Upper lobe of right lung (tissue), 1 donor: ENCODE measurements around the gene RAB3GAP2. TPM values are rescaled to one million over a fixed set of nuclear protein-coding genes. Genes with fewer than 3 reads are reported as not detected.

Source experiments
- ATAC-seq: fragments of 200-7000 bp; cut with Tn5 transposase; one replicate; pipeline ENCODE4 v1.9.1; 2020; ENCODE audit warnings: mild to moderate bottlenecking, moderate library complexity
- DNase-seq: peaks from one replicate; pipeline ENCODE4 v3.0.0-alpha.2; 2020
- H3K27ac ChIP-seq: fragments of 200-600 bp; one replicate; pipeline ENCODE4 v1.8.0; 2022
- H3K27me3 ChIP-seq: fragments of 200-600 bp; one replicate; pipeline ENCODE4 v1.8.0; 2022; ENCODE audit warnings: mild to moderate bottlenecking
- H3K36me3 ChIP-seq: fragments of 200-600 bp; one replicate; pipeline ENCODE4 v1.8.0; 2022
- H3K4me1 ChIP-seq: fragments of 200-600 bp; one replicate; pipeline ENCODE4 v1.8.0; 2022
- H3K4me3 ChIP-seq: fragments of 200-600 bp; one replicate; pipeline ENCODE4 v1.8.0; 2022; ENCODE audit warnings: mild to moderate bottlenecking
- H3K9me3 ChIP-seq: fragments of 200-600 bp; one replicate; pipeline ENCODE4 v1.8.0; 2022
- CTCF ChIP-seq: fragments of 200-600 bp; IDR thresholded peaks from one replicate; pipeline ENCODE4 v1.8.0; 2022; ENCODE audit warnings: antibody characterized with exemption
- intact Hi-C: fragments of 100-400 bp; cut with DNase I; formaldehyde crosslinking; loops from one replicate; pipeline ENCODE4 v1.11.0; 2022
- total RNA-seq: library from RNA; stranded (reverse); fragmentation: NEBNext Ultra II Directional; extraction: Animal tissue kit (Norgen Biotek cat#: 25700); gene quantifications from one replicate; pipeline ENCODE4 v1.2.1, GENCODE V29; 2021
- donor health status: DM: no; HTN: yes; CAD: no; lungs with severe emphysema.

The RAB3GAP2 gene
- total RNA-seq, 1 donor from 2014 or later: 39.2 TPM

DNA sequence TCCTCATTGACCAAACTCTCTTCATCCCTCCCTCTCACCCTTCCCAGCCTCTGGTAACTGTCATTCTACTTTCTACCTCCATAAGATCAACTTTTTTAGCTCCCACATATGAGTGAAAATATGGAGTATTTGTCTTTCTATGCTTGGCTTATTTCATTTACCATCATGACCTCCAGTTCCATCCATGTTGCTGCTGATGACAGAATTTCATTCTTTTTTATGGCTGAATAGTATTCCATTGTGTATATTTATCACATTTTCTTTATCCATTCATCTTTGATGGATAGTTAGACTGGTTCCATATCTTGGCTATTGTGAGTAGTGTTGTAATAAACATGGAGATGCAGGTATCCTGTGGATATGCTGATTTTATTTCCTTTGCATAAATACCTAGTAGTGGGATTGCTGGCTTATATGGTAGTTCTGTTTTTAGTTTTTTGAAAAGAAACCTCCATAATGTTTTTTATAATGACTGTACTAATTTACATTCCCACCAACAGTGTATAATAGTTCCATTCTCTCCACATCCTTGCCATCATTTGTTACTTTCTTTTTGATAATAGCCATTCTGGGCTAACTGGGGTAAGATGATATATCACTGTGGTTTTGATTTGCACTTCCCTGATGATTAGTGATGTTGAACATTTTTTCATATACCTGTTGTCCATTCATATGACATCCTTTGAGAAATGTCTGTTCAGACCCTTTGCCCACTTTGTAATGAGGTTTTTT is 142.6 kb downstream of the RAB3GAP2 start:
- H3K36me3 ChIP-seq: peaks cover 63% of the 10 kb centered on the region
- H3K4me3 ChIP-seq: no peak overlapping the region
- H3K27me3 ChIP-seq: no peaks in the 10 kb centered on the region
- no peaks in the 10 kb centered on the region for H3K4me1 ChIP-seq
- no peaks in the 10 kb centered on the region for H3K9me3 ChIP-seq
- no peak overlapping the region for H3K27ac ChIP-seq
- DNase-seq (no peak), ATAC-seq (no peak)
- intact Hi-C loops: no loop called here
- no peak for TF ChIP-seq CTCF

- peaks cover 54% of the 10 kb centered on the region for H3K36me3 ChIP-seq
- intact Hi-C loops: no loop called here
- H3K27ac ChIP-seq: no peak overlapping the region
- H3K27me3 ChIP-seq: no peaks in the 10 kb centered on the region
- no peaks in the 10 kb centered on the region for H3K9me3 ChIP-seq
- DNase-seq (no peak), ATAC-seq (no peak)
- TF ChIP-seq CTCF: no peak
- no peaks in the 10 kb centered on the region for H3K4me1 ChIP-seq
- H3K4me3 ChIP-seq: no peak overlapping the region
Measured at GRCh38 chr1:220127076-220127475, 145.2 kb downstream of the RAB3GAP2 start.

- TF ChIP-seq CTCF: no peak
- ATAC-seq: peak; percentile 38
- no peak overlapping the region for H3K27ac ChIP-seq
Measured at GRCh38 chr1:220124542-220124941, 147.7 kb downstream of the RAB3GAP2 start.

GRCh38 chr1:220123889-220124288 is 148.4 kb downstream of the RAB3GAP2 start:
- no peak for TF ChIP-seq CTCF
- Histone ChIP-seq H3K4me3 (no peak overlapping the region), H3K27me3 (no peaks in the 10 kb centered on the region), H3K27ac (no peak overlapping the region), H3K36me3 (peaks cover 45% of the 10 kb centered on the region), H3K9me3 (no peaks in the 10 kb centered on the region), H3K4me1 (no peaks in the 10 kb centered on the region)
- DNase-seq (no peak), ATAC-seq (no peak)
- intact Hi-C loops: no loop called here

More at GRCh38 chr1:220124542-220124941, 147.7 kb downstream of the RAB3GAP2 start:
- Histone ChIP-seq H3K27me3 (no peaks in the 10 kb centered on the region), H3K4me3 (no peak overlapping the region), H3K36me3 (peaks cover 50% of the 10 kb centered on the region), H3K4me1 (no peaks in the 10 kb centered on the region), H3K9me3 (no peaks in the 10 kb centered on the region)
- intact Hi-C loops: no loop called here
- no peak for DNase-seq

- DNase-seq (no peak), ATAC-seq (no peak)
- intact Hi-C loops: no loop called here
- no peak for TF ChIP-seq CTCF
- H3K4me3 ChIP-seq: no peak overlapping the region
- no peak overlapping the region for H3K27ac ChIP-seq
- no peaks in the 10 kb centered on the region for H3K9me3 ChIP-seq
- H3K27me3 ChIP-seq: no peaks in the 10 kb centered on the region
- H3K4me1 ChIP-seq: no peaks in the 10 kb centered on the region
- H3K36me3 ChIP-seq: peaks cover 40% of the 10 kb centered on the region
Measured at GRCh38 chr1:220123066-220123465, 149.2 kb downstream of the RAB3GAP2 start.
